Lower lobe of right lung (tissue), 2 donors: ENCODE data around the gene ADAMTS16. TPM values are rescaled to one million over a fixed set of nuclear protein-coding genes. Genes with fewer than 3 reads are reported as not detected.

Experiments used
- ATAC-seq, 2 donors: fragments of 200-7000 bp; cut with Tn5 transposase; one replicate each; pipeline ENCODE4 v1.9.1; 2020 to 2022; ENCODE audit warnings: mild to moderate bottlenecking in 2 of 2, moderate library complexity in 2 of 2
- DNase-seq: peaks from one replicate; pipeline ENCODE4 v3.0.0-alpha.2; 2020
- H3K27ac ChIP-seq: fragments of 200-600 bp; one replicate; pipeline ENCODE4 v1.8.0; 2022
- H3K27me3 ChIP-seq: fragments of 200-600 bp; one replicate; pipeline ENCODE4 v1.8.0; 2022; ENCODE audit warnings: low read depth
- H3K36me3 ChIP-seq: fragments of 200-600 bp; one replicate; pipeline ENCODE4 v1.8.0; 2022; ENCODE audit warnings: mild to moderate bottlenecking
- H3K4me1 ChIP-seq: fragments of 200-600 bp; one replicate; pipeline ENCODE4 v1.8.0; 2022
- H3K4me3 ChIP-seq: fragments of 200-600 bp; one replicate; pipeline ENCODE4 v1.8.0; 2022; ENCODE audit warnings: mild to moderate bottlenecking
- H3K9me3 ChIP-seq: fragments of 200-600 bp; one replicate; pipeline ENCODE4 v1.8.0; 2022
- intact Hi-C: fragments of 100-400 bp; cut with DNase I; formaldehyde crosslinking; loops from one replicate; pipeline ENCODE4 v1.11.0; 2022
- total RNA-seq: library from RNA; stranded (reverse); fragmentation: NEBNext Ultra II Directional; extraction: Animal tissue kit (Norgen Biotek cat#: 25700); gene quantifications from one replicate; pipeline ENCODE4 v1.2.1, GENCODE V29; 2021
- TF ChIP-seq, protein P1 (sequence below): fragments of 200-600 bp; IDR thresholded peaks from one replicate; pipeline ENCODE4 v1.8.0; 2022; ENCODE audit warnings: antibody characterized with exemption, mild to moderate bottlenecking
- donor health status: DM: no; HTN: yes; CAD: no; lungs with severe emphysema.

The ADAMTS16 gene
- total RNA-seq, 1 donor from 2014 or later, result 1.1 TPM

DNA sequence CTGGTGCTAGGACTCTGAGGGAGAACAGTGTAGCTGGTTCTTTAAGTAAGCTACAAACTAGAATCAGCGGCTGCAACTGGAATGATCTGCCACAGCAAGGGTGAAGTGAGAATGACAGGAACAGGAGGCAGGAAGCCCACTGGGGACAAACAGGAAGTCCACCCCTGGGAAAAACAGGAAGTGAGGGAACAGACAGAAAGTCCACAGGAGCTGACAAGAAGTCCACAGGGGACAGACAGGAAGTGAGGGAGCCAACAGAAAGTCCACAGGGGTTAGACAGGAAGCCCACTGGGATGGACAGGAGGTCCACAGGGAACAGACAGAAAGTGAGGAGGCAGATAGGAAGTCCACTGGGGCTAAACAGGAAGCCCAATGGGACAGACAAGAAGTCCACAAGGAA, 15.5 kb downstream of the ADAMTS16 start:
- Histone ChIP-seq H3K4me1 (no peaks in the 10 kb centered on the region), H3K27ac (no peak overlapping the region), H3K27me3 (no peaks in the 10 kb centered on the region), H3K9me3 (peaks cover 3% of the 10 kb centered on the region), H3K36me3 (no peaks in the 10 kb centered on the region), H3K4me3 (no peak overlapping the region)
- ATAC-seq, result no peak
- DNase-seq, result no peak
- TF ChIP-seq, protein P1, sequence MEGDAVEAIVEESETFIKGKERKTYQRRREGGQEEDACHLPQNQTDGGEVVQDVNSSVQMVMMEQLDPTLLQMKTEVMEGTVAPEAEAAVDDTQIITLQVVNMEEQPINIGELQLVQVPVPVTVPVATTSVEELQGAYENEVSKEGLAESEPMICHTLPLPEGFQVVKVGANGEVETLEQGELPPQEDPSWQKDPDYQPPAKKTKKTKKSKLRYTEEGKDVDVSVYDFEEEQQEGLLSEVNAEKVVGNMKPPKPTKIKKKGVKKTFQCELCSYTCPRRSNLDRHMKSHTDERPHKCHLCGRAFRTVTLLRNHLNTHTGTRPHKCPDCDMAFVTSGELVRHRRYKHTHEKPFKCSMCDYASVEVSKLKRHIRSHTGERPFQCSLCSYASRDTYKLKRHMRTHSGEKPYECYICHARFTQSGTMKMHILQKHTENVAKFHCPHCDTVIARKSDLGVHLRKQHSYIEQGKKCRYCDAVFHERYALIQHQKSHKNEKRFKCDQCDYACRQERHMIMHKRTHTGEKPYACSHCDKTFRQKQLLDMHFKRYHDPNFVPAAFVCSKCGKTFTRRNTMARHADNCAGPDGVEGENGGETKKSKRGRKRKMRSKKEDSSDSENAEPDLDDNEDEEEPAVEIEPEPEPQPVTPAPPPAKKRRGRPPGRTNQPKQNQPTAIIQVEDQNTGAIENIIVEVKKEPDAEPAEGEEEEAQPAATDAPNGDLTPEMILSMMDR, result no peak
- intact Hi-C loops, result no loop called here

DNA sequence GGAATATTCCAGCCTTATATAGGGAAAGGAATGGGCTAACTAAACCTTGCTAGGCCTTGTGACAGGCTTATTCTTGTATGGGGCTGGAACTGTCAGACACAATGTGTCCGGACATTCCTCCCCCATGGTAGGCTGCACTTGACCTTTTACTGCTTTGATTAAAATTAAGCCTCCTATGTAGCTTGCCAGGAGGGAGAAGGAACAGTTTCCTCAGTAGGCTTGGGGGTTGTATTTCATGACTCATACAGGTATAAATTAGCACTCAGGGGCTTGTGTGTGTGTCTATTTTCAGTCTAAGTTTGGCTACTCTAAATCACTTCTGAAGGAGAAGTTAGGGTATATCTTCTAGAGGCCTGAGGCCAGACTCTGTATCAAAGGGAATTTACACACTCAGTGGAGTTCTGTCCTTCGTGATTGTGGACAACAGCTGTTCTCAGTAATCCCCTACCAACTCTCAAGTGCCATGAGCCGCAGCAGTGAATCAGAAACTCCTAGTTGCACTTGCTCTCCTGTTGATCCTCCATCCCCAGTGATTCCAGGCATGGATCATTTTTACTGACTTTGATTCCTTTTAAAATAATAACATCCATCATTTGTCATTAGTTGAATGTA, 16.4 kb downstream of the ADAMTS16 start:
- DNase-seq (no peak), ATAC-seq (no peak)
- H3K36me3 ChIP-seq, result no peaks in the 10 kb centered on the region
- TF ChIP-seq, protein P1, result no peak
- intact Hi-C loops, result no loop called here
- H3K9me3 ChIP-seq, result no peaks in the 10 kb centered on the region
- H3K27me3 ChIP-seq, result no peaks in the 10 kb centered on the region
- no peak overlapping the region for H3K27ac ChIP-seq
- no peaks in the 10 kb centered on the region for H3K4me1 ChIP-seq
- H3K4me3 ChIP-seq, result no peak overlapping the region

DNA sequence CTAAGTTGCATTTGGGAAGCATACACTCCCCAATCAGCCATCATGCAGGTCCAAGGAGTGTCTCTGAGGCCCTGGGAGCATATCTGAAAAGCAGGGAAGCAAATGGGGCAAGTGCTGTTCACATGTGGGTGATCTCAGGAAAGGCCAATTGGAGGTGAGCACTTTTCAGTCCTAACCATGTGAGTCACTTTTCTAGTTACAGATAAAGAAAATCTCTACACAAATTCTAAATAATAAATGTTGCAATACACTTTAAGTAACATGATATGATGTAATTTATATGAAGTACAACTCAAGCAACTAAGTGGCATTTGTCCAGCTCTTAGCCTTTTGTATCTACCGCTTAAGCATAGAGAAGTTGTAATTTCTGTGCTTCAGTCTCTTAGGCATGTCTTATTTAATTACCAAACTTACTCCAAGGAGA, 18.4 kb downstream of the ADAMTS16 start:
- Histone ChIP-seq H3K9me3 (no peaks in the 10 kb centered on the region), H3K36me3 (no peaks in the 10 kb centered on the region), H3K27me3 (no peaks in the 10 kb centered on the region), H3K27ac (no peak overlapping the region), H3K4me1 (no peaks in the 10 kb centered on the region), H3K4me3 (no peak overlapping the region)
- ATAC-seq, result peak; percentile 66 to 91
- TF ChIP-seq, protein P1, result no peak
- DNase-seq, result no peak
- intact Hi-C loops, result no loop called here

DNA sequence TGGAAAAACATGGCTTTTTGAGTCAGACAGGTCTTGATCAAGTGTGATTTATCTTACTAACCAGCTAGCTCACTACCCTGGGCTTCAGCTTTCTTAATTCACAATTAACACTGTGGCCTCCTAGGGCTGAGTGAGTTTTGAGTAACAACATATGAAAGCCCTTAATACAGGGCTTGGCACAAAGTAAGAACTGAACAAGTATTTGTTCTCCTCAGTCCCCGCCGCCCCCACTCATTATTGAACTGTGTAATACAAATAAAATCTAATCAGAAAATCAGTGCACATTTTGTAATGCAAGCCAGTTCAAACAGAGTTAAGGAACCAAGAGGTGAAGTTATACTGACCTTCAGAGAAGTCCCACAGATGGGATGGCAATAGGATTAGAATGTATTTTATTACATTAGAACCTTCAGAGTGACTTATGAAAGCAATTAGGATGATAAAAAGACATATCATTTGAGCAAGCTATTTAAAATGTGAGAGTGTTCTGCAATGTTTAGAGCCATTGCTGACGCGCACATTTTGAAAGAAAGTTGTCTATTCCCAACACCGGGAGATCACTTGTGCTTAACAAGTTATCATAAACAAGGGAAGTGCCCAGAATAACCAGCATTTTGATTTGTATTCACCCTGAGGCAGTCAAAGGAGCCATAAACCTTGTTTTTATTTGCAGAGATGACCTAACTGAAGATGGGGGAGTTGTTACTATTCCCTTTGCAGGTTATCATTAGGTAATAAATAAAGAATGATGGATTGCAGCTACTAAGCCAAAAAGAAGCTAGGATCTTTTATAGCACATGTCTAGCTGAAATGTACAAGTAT, 19.4 kb downstream of the ADAMTS16 start:
- TF ChIP-seq, protein P1, result no peak
- no peaks in the 10 kb centered on the region for H3K36me3 ChIP-seq
- DNase-seq (no peak), ATAC-seq (peak in 1 of 2 donors; percentile 84)
- no peak overlapping the region for H3K27ac ChIP-seq
- H3K9me3 ChIP-seq, result no peaks in the 10 kb centered on the region
- no peaks in the 10 kb centered on the region for H3K27me3 ChIP-seq
- H3K4me3 ChIP-seq, result no peak overlapping the region
- intact Hi-C loops, result no loop called here
- no peaks in the 10 kb centered on the region for H3K4me1 ChIP-seq

DNA sequence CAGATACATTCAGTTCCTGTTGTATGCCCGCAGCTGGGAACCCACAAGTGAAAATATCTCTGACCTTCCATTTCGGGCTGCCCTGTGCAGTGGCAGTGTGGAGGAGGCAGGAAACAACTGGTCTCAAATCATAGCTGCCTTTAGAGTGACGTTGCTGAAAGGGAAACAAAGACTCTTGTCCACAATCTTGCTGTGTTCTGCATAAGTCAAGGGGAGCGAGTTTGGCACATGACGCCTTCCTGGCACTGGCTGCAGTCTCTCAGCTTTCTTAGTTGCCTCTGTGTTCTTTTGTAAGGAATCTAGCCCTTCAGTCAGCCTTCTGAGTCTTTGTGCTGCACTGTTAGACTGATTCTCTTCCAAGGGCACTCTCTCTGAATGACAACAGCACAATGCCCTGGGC, 24.0 kb downstream of the ADAMTS16 start:
- ATAC-seq (peak; percentile 46 to 51), DNase-seq (no peak)
- Histone ChIP-seq H3K36me3 (no peaks in the 10 kb centered on the region), H3K9me3 (no peaks in the 10 kb centered on the region), H3K27me3 (no peaks in the 10 kb centered on the region), H3K27ac (no peak overlapping the region), H3K4me1 (no peaks in the 10 kb centered on the region), H3K4me3 (no peak overlapping the region)
- TF ChIP-seq, protein P1, result no peak
- intact Hi-C loops, result no loop called here
